Natural killer cell (primary cell): ENCODE results near the gene TRERF1. TPM values are rescaled to one million over a fixed set of nuclear protein-coding genes. Genes with fewer than 3 reads are reported as not detected.

ENCODE experiments used
- ATAC-seq, 3 donors: fragments of 150-1000 bp in 2 of 3; fragments of 200-7000 bp in 1 of 3; cut with Tn5 transposase; 1 replicate in 1 of 3; 2 replicates in 2 of 3; pipeline ENCODE4 v1.10.0; 2021; ENCODE audit warnings: mild to moderate bottlenecking in 2 of 3, moderate library complexity in 2 of 3
- DNase-seq, 2 donors: peaks; one replicate each; pipeline versions ENCODE4 v3.0.0 to v3.0.0-alpha.2; 2013 to 2021; ENCODE audit warnings: mixed read lengths in 1 of 2
- H3K27ac ChIP-seq: one replicate; pipeline ENCODE4 v1.5.1; 2013; ENCODE audit warnings: mild to moderate bottlenecking, low read length
- H3K27me3 ChIP-seq: one replicate; pipeline ENCODE4 v1.6.1; 2013; ENCODE audit warnings: low read length; ENCODE audit not compliant: control insufficient read depth, insufficient read depth
- H3K36me3 ChIP-seq: one replicate; pipeline ENCODE4 v1.6.1; 2013; ENCODE audit warnings: low read length; ENCODE audit not compliant: control insufficient read depth, insufficient read depth
- H3K4me1 ChIP-seq: one replicate; pipeline ENCODE4 v1.6.1; 2013; ENCODE audit warnings: low read length; ENCODE audit not compliant: control insufficient read depth, insufficient read depth
- H3K4me3 ChIP-seq: one replicate; pipeline ENCODE4 v1.5.1; 2013; ENCODE audit warnings: low read length
- H3K9me3 ChIP-seq: one replicate; pipeline ENCODE4 v1.6.1; 2013; ENCODE audit warnings: low read length; ENCODE audit not compliant: control insufficient read depth, insufficient read depth
- H3K27ac Mint-ChIP-seq, 2 donors: one replicate each; pipeline ENCODE4 v1.8.0; 2022; ENCODE audit warnings: mild to moderate bottlenecking in 2 of 2, mixed read lengths in 2 of 2, moderate library complexity in 1 of 2
- H3K27me3 Mint-ChIP-seq, 2 donors: one replicate each; pipeline ENCODE4 v1.8.0; 2022; ENCODE audit warnings: low read depth in 2 of 2, mixed read lengths in 2 of 2
- H3K36me3 Mint-ChIP-seq: one replicate; pipeline ENCODE4 v1.8.0; 2022; ENCODE audit warnings: mixed read lengths
- H3K4me1 Mint-ChIP-seq, 2 donors: one replicate each; pipeline ENCODE4 v1.8.0; 2022; ENCODE audit warnings: mixed read lengths in 2 of 2
- H3K4me3 Mint-ChIP-seq: one replicate; pipeline ENCODE4 v1.8.0; 2022; ENCODE audit warnings: mild to moderate bottlenecking, moderate library complexity, mixed read lengths
- H3K9me3 Mint-ChIP-seq, 2 donors: one replicate each; pipeline ENCODE4 v1.8.0; 2022; ENCODE audit warnings: mixed read lengths in 2 of 2
- WGBS: methylation state at CpG from one replicate; pipeline ENCODE4 v1.1.7; 2013; ENCODE audit warnings: missing lambda C conversion rate; ENCODE audit not compliant: insufficient coverage; 5-methylcytosine and 5-hydroxymethylcytosine counted together
- intact Hi-C: fragments of 100-400 bp; cut with micrococcal nuclease; formaldehyde crosslinking; loops from one replicate; pipeline ENCODE4 v1.14.2; 2022
- total RNA-seq, 4 donors: library from RNA; stranded (reverse); fragments of 120-200 nt in 1 of 4; gene quantifications; one replicate each; pipeline versions ENCODE4 v1.2.3 to v1.2.4, GENCODE V29; 2013 to 2022
- TF ChIP-seq, protein P1 (sequence below): fragments of 200-600 bp; IDR thresholded peaks from one replicate; pipeline ENCODE4 v1.8.0; 2022; ENCODE audit warnings: antibody characterized with exemption

TRERF1 gene
- total RNA-seq, 3 donors from 2014 or later (not counting 1 experiment from before 2014, with no cell fraction given): 34.6 to 42.3 (median 38.6) TPM

DNA sequence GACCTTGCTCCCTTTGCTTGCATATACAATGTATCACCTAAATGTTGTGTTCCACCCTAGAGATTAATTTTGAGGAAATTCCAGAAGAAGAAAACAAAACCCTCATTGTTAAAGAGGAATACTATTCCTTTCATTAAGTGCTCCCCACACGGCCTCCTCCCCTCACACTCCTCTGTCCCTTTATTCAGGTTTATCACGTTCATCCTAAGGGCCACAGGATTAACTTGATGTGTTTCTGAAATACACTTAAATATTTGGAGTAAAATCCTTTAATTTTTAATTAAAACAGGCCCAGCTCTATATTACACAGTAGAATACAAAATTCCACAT lies 144.6 kb downstream of the TRERF1 start:
- no peaks in the 10 kb centered on the region for H3K36me3 Mint-ChIP-seq
- ATAC-seq (no peak), DNase-seq (no peak)
- no peak overlapping the region for H3K27ac Mint-ChIP-seq
- no peak overlapping the region for H3K27ac ChIP-seq
- H3K36me3 ChIP-seq: no peaks in the 10 kb centered on the region
- intact Hi-C loops: loop anchor here (5.0 kb wide), 1 partner anchor 240 kb away; no protein-coding TSS in a partner anchor
- peaks cover 2% of the 10 kb centered on the region for H3K4me1 ChIP-seq
- H3K4me3 ChIP-seq: no peak overlapping the region
- H3K27me3 ChIP-seq: no peaks in the 10 kb centered on the region
- H3K4me1 Mint-ChIP-seq: peaks cover 25 to 28% of the 10 kb centered on the region in 2 donors
- TF ChIP-seq, protein P1, sequence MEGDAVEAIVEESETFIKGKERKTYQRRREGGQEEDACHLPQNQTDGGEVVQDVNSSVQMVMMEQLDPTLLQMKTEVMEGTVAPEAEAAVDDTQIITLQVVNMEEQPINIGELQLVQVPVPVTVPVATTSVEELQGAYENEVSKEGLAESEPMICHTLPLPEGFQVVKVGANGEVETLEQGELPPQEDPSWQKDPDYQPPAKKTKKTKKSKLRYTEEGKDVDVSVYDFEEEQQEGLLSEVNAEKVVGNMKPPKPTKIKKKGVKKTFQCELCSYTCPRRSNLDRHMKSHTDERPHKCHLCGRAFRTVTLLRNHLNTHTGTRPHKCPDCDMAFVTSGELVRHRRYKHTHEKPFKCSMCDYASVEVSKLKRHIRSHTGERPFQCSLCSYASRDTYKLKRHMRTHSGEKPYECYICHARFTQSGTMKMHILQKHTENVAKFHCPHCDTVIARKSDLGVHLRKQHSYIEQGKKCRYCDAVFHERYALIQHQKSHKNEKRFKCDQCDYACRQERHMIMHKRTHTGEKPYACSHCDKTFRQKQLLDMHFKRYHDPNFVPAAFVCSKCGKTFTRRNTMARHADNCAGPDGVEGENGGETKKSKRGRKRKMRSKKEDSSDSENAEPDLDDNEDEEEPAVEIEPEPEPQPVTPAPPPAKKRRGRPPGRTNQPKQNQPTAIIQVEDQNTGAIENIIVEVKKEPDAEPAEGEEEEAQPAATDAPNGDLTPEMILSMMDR: no peak
- H3K9me3 Mint-ChIP-seq: peaks cover 0 to 2% of the 10 kb centered on the region in 2 donors
- H3K9me3 ChIP-seq: no peaks in the 10 kb centered on the region
- no peak overlapping the region for H3K4me3 Mint-ChIP-seq
- H3K27me3 Mint-ChIP-seq: no peaks in the 10 kb centered on the region
- 100% methylated on average over 1 of the region's 2 CpGs for WGBS

DNA sequence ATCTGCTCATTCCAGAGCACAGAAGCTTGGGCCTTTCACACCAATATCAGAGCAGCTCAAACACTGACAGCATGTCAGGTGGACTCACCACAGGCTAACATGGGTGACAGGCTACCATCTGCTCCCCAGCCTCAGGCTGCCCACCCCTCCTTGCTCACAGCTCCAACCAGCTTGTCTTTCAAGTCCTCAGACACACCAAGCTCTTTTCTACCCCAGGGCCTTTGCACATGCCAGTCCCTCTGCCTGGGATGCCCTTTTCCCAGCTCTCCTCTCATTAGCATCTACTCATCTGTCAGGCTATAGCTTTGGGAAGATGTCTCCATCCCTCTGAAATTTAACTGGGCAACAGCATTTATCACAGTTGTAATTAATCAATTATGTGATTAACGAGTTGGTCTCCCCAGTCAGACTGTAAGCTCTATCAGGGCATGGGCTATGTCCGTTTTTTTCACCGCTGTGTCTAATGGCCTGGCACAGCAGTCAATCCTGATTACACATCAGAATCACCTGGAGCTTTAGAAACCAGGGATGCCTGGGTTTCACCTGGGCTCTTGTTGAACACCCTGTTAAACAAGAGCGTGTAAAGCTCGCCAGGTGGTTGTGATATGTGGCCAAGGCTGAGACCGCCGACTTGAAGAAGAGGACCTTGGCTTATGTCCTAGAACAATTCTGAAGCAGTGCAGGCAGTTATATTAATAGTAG lies 145.1 kb downstream of the TRERF1 start:
- ATAC-seq (no peak), DNase-seq (no peak)
- H3K27ac ChIP-seq: no peak overlapping the region
- Mint-ChIP-seq H3K9me3 (peaks cover 0 to 2% of the 10 kb centered on the region in 2 donors), H3K36me3 (no peaks in the 10 kb centered on the region), H3K4me3 (no peak overlapping the region), H3K27ac (no peak overlapping the region), H3K27me3 (no peaks in the 10 kb centered on the region), H3K4me1 (peaks cover 28% of the 10 kb centered on the region in 2 donors)
- peaks cover 2% of the 10 kb centered on the region for H3K4me1 ChIP-seq
- intact Hi-C loops: loop anchor here (5.0 kb wide), 1 partner anchor 241 kb away; no protein-coding TSS in a partner anchor
- TF ChIP-seq, protein P1: no peak
- no peak overlapping the region for H3K4me3 ChIP-seq
- H3K9me3 ChIP-seq: no peaks in the 10 kb centered on the region
- H3K27me3 ChIP-seq: no peaks in the 10 kb centered on the region
- 97% methylated on average over 7 of the region's 7 CpGs for whole genome bisulfite sequencing
- no peaks in the 10 kb centered on the region for H3K36me3 ChIP-seq

DNA sequence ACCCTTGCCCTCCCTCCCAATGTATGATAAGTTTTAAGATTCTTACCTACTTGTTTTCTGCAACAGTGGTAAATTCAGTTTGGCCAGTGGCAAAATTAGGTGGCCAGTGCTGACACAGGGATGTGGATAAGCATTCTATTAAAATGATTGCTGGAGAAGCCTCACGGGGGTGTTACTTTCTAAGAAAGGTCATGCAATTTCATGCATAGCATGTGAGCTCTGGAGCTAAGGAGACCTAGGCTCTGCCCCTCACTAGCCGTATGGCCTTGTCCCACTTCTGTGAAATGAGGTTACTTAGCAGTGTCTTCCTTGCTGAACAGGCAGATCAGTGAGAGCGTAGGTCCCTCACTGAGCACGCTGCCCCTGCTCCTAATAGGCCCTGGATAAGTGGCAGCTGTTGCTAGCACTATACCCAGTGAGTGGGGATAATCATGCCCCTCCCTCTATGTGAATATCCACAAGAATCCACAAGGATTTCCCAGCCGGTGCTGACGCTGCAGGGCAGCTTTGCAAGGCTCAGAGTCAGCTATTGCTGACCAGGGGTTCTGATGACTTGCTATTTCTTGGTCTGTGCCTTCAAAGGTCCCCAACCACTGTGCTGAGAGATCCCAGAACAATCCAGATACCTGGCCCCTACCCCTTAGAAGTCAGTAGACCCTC lies 147.5 kb downstream of the TRERF1 start:
- Mint-ChIP-seq H3K27ac (peak overlapping the region in 1 of 2 donors; percentile 11), H3K4me1 (peaks cover 22 to 32% of the 10 kb centered on the region in 2 donors), H3K9me3 (peaks cover 0 to 2% of the 10 kb centered on the region in 2 donors), H3K36me3 (peaks cover 9% of the 10 kb centered on the region), H3K27me3 (no peaks in the 10 kb centered on the region), H3K4me3 (no peak overlapping the region)
- no peaks in the 10 kb centered on the region for H3K27me3 ChIP-seq
- intact Hi-C loops: no loop called here
- TF ChIP-seq, protein P1: no peak
- peaks cover 5% of the 10 kb centered on the region for H3K36me3 ChIP-seq
- no peaks in the 10 kb centered on the region for H3K9me3 ChIP-seq
- ATAC-seq (no peak), DNase-seq (no peak)
- H3K4me3 ChIP-seq: no peak overlapping the region
- no peak overlapping the region for H3K27ac ChIP-seq
- H3K4me1 ChIP-seq: peaks cover 2% of the 10 kb centered on the region
- WGBS: 90% methylated on average over 6 of the region's 6 CpGs
